Transverse colon (tissue), 4 donors: ENCODE results near the gene TBC1D22B.

ENCODE experiments used
- CTCF ChIP-seq, 5 experiments: fragments of 200-600 bp in 3 of 5; fragments of 450-650 bp in 2 of 5; sonication (generic) in 3 of 5; IDR thresholded peaks; 1 replicate in 2 of 5; 2 replicates in 3 of 5; pipeline ENCODE4 v1.5.1; 2016 to 2017; ENCODE audit warnings: antibody characterized with exemption in 5 of 5, inconsistent platforms in 3 of 5, mild to moderate bottlenecking in 2 of 5, moderate library complexity in 1 of 5
- EP300 ChIP-seq: sonication (generic); formaldehyde crosslinking; IDR thresholded peaks from one replicate; pipeline ENCODE4 v1.6.1; 2017; ENCODE audit warnings: antibody characterized with exemption, low read depth
- POLR2A ChIP-seq: fragments of 450-650 bp; IDR thresholded peaks from one replicate; pipeline ENCODE4 v1.6.1; 2016; ENCODE audit warnings: antibody characterized with exemption, mild to moderate bottlenecking, moderate library complexity
- POLR2AphosphoS5 ChIP-seq, 3 donors: sonication (generic); formaldehyde crosslinking; IDR thresholded peaks; one replicate each; pipeline ENCODE4 v1.6.1; 2016; ENCODE audit warnings: antibody characterized with exemption in 3 of 3

- no peak for TF ChIP-seq POLR2A
- TF ChIP-seq CTCF (IDR thresholded peaks at IDR 0.05): no peak
- TF ChIP-seq EP300: no peak
- no peak for TF ChIP-seq POLR2AphosphoS5 (IDR thresholded peaks at IDR 0.05)
These were observed 28.3 kb downstream of the TBC1D22B start for GRCh38 chr6:37285861-37286311.
